SK-N-MC (cell line): ENCODE data around the gene TRAPPC12.

Source experiments
- DNase-seq: peaks from one replicate; pipeline ENCODE4 v3.0.0-alpha.2; 2011; ENCODE audit warnings: low read depth, low spot score
- H3K27ac ChIP-seq: fragments of 200-600 bp; sonication (generic); 2 replicates; pipeline ENCODE4 v1.5.1; 2016; ENCODE audit warnings: mixed run types
- H3K36me3 ChIP-seq: fragments of 200-600 bp; sonication (generic); 2 replicates; pipeline ENCODE4 v1.6.1; 2017; ENCODE audit warnings: antibody characterized with exemption, low read length, mixed read lengths; ENCODE audit not compliant: insufficient read depth
- H3K4me3 ChIP-seq: fragments of 200-600 bp; sonication (generic); 2 replicates; pipeline ENCODE4 v1.5.1; 2016
- H3K9ac ChIP-seq: fragments of 200-600 bp; sonication (generic); 2 replicates; pipeline ENCODE4 v1.8.0; 2017; ENCODE audit warnings: mixed run types, mixed read lengths; ENCODE audit not compliant: insufficient read length
- H3K9me3 ChIP-seq: fragments of 200-600 bp; sonication (generic); 2 replicates; pipeline ENCODE4 v1.6.1; 2017; ENCODE audit warnings: low read depth, mild to moderate bottlenecking, antibody characterized with exemption, low read length, moderate library complexity, mixed read lengths
- EZH2 ChIP-seq: fragments of 200-600 bp; sonication (generic); IDR thresholded peaks from one replicate; pipeline ENCODE4 v1.6.1; 2017; ENCODE audit warnings: antibody characterized with exemption
- FOXP2 ChIP-seq: optimal IDR thresholded peaks from 2 replicates; pipeline ENCODE3; 2011; ENCODE audit warnings: mild to moderate bottlenecking, moderate library complexity; ENCODE audit not compliant: insufficient read depth; ENCODE audit errors: extremely low read length, control extremely low read depth
- POLR2AphosphoS5 ChIP-seq: IDR thresholded peaks from 2 replicates; pipeline ENCODE4 v1.6.1; 2012; ENCODE audit warnings: mild to moderate bottlenecking, low read depth, low read length, borderline replicate concordance

The TRAPPC12 gene

DNA sequence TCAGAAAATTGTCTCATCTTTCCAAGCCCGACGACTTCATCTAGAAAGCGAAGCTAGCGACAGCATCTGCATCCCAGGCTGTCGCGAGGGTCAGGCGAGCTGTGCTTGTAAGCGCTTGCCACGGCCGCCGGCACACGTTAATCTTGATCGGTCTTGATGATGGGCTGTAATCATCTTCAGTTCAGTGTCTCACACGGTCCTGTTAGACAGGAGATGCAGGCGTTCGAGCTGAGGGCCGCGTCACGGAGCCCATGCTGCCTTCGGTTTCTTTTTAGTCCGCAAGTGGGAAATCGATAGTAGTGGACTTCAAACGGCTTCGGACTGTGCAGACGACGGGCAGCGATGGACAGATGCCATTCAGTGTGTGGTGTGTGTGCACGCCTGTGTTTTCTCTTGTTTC is 96.3 kb downstream of the TRAPPC12 start:
- no peak overlapping the region for H3K27ac ChIP-seq
- no peak for TF ChIP-seq POLR2AphosphoS5
- no peak for TF ChIP-seq EZH2
- TF ChIP-seq FOXP2, result no peak
- H3K4me3 ChIP-seq, result no peak overlapping the region
- no peak overlapping the region for H3K9ac ChIP-seq
- peaks cover 13% of the 10 kb centered on the region; the same call in 1 of the 2 replicates for H3K36me3 ChIP-seq
- no peaks in the 10 kb centered on the region for H3K9me3 ChIP-seq
- DNase-seq, result no peak

DNA sequence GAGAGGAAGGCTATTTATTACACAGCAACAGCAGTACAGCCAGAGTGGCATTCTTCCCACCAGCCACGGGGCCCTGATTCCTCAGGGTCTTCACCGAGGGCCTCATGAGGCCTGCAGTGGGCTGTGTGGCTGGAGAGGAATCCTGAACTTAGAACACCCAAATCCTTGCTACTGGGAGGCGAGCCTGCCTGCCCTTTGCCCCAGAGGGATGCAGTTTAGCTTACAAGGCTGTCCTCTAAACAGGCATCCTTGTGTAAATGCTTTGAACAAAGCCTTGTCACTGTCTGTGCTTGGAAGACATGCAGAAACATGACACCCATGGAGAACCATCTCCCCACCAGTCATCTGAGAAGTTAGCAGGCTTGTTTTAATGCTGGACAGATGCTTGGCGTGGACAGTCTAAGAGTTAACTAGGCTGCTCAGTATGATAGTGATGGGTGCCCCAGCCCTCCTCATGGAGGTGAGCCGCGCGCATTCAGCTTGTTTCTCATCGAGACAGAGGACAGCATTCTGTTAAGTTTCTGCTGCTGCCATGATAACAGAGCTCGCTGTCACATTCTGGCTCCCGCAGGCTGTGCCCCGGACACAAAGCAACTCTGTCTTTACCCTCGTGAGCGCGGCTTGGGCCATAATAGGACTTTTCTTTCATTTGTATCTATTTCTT is 97.0 kb downstream of the TRAPPC12 start:
- no peak for DNase-seq
- H3K36me3 ChIP-seq, result peaks cover 13% of the 10 kb centered on the region; the same call in 1 of the 2 replicates
- H3K4me3 ChIP-seq, result no peak overlapping the region
- H3K9me3 ChIP-seq, result no peaks in the 10 kb centered on the region
- TF ChIP-seq FOXP2 (no peak), POLR2AphosphoS5 (no peak), EZH2 (no peak)
- no peak overlapping the region for H3K9ac ChIP-seq
- no peak overlapping the region for H3K27ac ChIP-seq

DNA sequence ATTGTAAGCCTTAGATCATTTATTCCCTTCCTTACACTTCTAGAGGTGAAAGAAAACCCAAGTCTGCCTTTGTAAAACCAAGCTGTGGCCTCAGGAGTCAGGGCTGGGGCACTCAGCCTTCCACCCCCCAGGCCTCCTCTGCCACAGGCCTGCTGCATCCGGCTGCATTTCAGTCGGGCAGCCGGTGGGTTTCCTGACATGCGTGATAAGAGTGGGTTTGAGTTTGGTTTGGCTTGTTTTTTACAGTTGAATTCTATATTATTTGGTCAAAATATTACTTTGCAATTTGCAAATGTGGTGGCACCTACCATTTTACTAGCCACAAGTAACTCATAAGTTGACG is 97.5 kb downstream of the TRAPPC12 start:
- Histone ChIP-seq H3K4me3 (no peak overlapping the region), H3K27ac (no peak overlapping the region), H3K9ac (no peak overlapping the region), H3K36me3 (peaks cover 13% of the 10 kb centered on the region; the same call in 1 of the 2 replicates), H3K9me3 (no peaks in the 10 kb centered on the region)
- DNase-seq, result no peak
- TF ChIP-seq FOXP2 (no peak), POLR2AphosphoS5 (no peak), EZH2 (no peak)

DNA sequence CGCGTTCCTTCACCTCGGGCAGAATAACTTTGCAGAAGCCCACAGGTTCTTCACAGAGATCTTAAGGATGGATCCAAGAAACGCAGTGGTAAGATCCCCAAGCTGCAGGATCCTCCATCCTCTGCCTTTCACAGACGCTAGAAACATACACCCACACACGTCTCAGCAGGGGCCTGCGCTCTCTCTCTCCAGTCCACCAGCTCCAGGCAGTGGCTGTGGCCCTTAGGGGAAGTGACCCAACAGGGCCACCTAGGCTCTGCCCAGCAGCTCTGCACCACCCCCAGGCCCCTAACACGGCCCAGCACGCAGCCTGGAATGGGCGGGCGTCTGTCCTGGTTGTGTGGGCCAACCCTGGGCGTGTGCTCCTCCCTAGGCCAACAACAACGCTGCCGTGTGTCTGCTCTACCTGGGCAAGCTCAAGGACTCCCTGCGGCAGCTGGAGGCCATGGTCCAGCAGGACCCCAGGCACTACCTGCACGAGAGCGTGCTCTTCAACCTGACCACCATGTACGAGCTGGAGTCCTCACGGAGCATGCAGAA is 99.4 kb downstream of the TRAPPC12 start:
- DNase-seq, result no peak
- H3K36me3 ChIP-seq, result peaks cover 13% of the 10 kb centered on the region; the same call in 1 of the 2 replicates
- no peak overlapping the region for H3K9ac ChIP-seq

DNA sequence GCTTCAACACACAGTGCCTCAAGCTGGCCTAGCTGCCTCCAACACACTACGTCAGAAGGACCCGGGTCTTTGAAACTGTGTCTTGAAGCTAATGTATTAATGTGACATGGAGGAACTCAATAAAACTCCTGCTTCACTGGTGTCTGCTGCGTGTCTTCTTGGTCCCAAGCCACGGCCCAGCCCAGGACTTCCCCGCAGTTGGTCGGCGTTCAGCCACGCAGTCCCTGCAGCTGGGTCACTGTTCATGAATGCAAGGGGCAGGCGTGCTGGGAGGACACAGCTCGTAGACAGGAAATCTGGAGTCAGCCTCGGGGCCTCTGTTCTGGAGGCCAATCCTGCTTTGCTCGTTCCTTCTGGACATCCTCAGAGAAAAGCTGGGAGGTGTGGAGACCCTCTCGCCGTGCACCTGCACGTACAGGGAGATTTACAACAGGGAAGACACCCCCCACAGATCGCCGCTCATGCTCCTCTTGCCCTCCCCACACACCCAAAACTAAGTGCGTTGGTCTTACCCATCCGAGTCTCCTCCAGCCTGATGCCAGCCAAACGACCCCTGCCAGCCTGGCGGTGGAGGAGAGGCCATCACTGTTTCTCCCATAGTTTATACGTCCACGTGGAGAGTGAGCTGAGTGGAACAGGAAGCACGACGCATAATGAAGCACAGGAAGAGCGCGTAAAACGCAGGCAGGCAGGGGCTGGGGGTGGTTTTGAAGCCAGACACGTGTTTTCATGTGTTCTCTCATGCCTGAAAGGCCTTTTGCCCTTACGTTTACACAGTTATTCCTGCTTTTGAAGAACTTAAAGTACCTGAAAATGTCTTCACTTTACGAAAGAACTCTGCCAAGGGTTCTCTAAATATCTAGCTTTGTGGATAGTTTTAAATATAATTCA is 100.2 kb downstream of the TRAPPC12 start:
- no peak overlapping the region for H3K9ac ChIP-seq
- no peak for DNase-seq
- H3K9me3 ChIP-seq, result no peaks in the 10 kb centered on the region
- H3K27ac ChIP-seq, result no peak overlapping the region
- no peak overlapping the region for H3K4me3 ChIP-seq
- H3K36me3 ChIP-seq, result peaks cover 13% of the 10 kb centered on the region; the same call in 1 of the 2 replicates
- TF ChIP-seq EZH2 (no peak), POLR2AphosphoS5 (no peak), FOXP2 (no peak)

More for the DNA sequence above, 99.4 kb downstream of the TRAPPC12 start:
- H3K27ac ChIP-seq, result no peak overlapping the region
- H3K4me3 ChIP-seq, result no peak overlapping the region
- TF ChIP-seq EZH2, result no peak
- no peak for TF ChIP-seq POLR2AphosphoS5
- TF ChIP-seq FOXP2, result no peak
- no peaks in the 10 kb centered on the region for H3K9me3 ChIP-seq

DNA sequence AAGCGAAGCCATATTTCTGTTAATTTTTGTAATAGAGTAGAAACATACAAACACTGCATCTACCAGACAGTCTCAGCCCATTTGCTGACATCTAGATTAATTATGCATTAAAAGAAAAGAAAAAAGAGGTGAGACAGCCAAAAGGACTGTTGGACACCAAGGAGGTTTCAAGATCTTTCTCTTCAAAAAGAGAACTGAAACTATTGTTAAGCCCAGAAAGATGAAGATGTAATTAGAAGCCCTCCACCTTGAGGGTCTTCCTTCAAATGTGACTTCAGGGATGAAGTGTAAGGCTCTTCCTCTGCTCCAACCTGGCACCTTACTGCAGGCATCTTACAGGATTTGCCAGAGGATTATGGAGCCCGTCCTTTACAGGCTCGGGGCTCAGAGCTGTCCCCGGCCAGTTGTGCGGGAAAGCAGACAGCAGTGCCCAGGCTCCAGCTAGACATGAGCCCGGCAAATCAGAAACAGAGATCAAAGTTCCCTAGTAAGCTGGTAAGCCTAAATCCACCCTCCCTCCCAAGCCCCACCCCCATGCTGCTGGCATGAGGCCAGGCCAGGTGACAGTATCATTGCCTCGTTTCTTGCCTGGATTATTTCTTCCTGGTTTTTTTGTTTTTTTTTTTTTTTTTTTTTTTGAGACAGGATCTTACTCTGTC is 101.0 kb downstream of the TRAPPC12 start:
- no peak overlapping the region for H3K27ac ChIP-seq
- TF ChIP-seq EZH2, result no peak
- TF ChIP-seq FOXP2, result no peak
- TF ChIP-seq POLR2AphosphoS5, result no peak

DNA sequence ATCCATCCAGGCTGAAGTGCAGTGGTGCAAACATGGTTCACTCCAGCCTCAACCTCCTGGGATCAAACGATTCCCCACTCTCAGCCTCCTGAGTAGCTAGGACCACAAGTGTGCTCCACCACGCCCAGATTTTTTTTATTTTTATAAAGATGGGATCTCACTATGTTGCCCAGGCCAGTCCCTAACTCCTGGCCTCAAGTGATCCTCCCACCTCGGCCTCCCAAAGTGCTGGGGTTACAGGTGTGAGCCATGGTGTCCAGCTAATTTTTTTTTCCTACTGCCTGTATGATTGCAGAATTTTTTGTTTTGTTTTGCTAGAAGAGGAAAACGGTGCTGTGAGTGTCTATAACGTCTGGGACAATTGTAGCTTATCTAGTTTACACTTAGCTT is 101.5 kb downstream of the TRAPPC12 start:
- no peak for TF ChIP-seq EZH2
- no peak for TF ChIP-seq POLR2AphosphoS5
- no peak overlapping the region for H3K9ac ChIP-seq
- no peaks in the 10 kb centered on the region for H3K9me3 ChIP-seq
- no peak overlapping the region for H3K27ac ChIP-seq
- no peak overlapping the region for H3K4me3 ChIP-seq
- no peak for DNase-seq
- H3K36me3 ChIP-seq, result peaks cover 13% of the 10 kb centered on the region; the same call in 1 of the 2 replicates

More for the DNA sequence above, 101.0 kb downstream of the TRAPPC12 start:
- no peak overlapping the region for H3K9ac ChIP-seq
- no peak overlapping the region for H3K4me3 ChIP-seq
- no peak for DNase-seq
- no peaks in the 10 kb centered on the region for H3K9me3 ChIP-seq
- H3K36me3 ChIP-seq, result peaks cover 13% of the 10 kb centered on the region; the same call in 1 of the 2 replicates
